GM10847 (cell line): ENCODE data around the gene TRIM49B.
"Not testable (repeated sequence)": the region's sequence is repeated elsewhere in the genome, so short reads cannot be mapped to it uniquely, and the experiment has no call there.

ENCODE experiments used
- POLR2A ChIP-seq: IDR thresholded peaks from 2 replicates; pipeline ENCODE4 v1.6.1; 2011; ENCODE audit not compliant: insufficient read length; ENCODE audit errors: extremely low read depth

Gene TRIM49B, protein sequence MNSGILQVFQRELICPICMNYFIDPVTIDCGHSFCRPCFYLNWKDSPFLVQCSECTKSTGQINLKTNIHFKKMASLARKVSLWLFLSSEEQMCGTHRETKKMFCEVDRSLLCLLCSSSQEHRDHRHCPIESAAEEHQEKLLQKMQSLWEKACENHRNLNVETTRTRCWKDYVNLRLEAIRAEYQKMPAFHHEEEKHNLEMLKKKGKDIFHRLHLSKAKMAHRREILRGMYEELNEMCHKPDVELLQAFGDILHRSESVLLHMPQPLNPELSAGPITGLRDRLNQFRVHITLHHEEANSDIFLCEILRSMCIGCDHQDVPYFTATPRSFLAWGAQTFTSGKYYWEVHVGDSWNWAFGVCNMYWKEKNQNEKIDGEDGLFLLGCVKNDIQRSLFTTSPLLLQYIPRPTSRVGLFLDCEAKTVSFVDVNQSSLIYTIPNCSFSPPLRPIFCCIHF

DNA sequence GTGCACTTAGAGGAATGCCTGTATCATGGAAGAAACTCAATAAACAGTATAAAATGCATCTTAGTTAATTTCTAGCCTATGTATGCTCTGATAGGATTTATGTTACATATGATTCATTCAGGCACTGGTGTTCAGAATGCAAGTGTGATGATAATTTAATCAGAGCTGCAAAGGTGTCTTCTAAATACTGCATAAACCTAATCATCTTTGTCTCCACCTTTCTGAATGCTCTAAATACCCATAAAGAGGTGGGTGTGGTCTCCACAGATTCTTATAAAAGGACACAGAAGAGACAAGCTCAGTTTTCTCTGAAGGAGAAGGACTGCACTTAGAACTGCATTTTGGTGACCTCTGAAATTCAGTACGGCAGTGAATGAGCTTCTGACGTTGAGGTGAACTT, at the start of gene TRIM49B:
Gene TRIM49B (plus strand): TSS at position 301 of the 400 bp plus-strand sequence. CDS start 2,777 bp downstream, outside the sequence.
- TF ChIP-seq POLR2A = not testable (repeated sequence)

GRCh38 chr11:48983785-48984184, 44.8 kb upstream of the TRIM49B start, which contains the start of gene TRIM51G:
TSS of gene TRIM51G (minus strand) at chr11:48983885. CDS start at chr11:48981695, 2,190 bp downstream.
- not testable (repeated sequence) for TF ChIP-seq POLR2A

- TF ChIP-seq POLR2A = not testable (repeated sequence)
These were observed 30.4 kb downstream of the TRIM49B start, which contains the start of gene TRIM64C for GRCh38 chr11:49059012-49059411. TSS of gene TRIM64C (minus strand) at chr11:49059112. CDS start at chr11:49059112, 0 bp downstream.
